Left renal cortex interstitium (tissue), 4 donors: ENCODE measurements around the gene SLC1A5. TPM values are rescaled to one million over a fixed set of nuclear protein-coding genes. Genes with fewer than 3 reads are reported as not detected.

Source experiments
- DNase-seq, 4 donors: peaks; one replicate each; pipeline ENCODE4 v3.0.0-alpha.2; 2013; ENCODE audit warnings: low read depth in 4 of 4, low spot score in 2 of 4, missing footprints in 1 of 4
- polyA plus RNA-seq, 4 donors: library from polyadenylated mRNA; unstranded; fragments of 120-200 nt; gene quantifications; one replicate each; pipeline ENCODE4 v1.2.1, GENCODE V29; 2013; ENCODE audit not compliant: insufficient read length in 4 of 4

The SLC1A5 gene
- polyA plus RNA-seq, 4 donors = 39.3 to 47.1 (median 43.0) TPM

GRCh38 chr19:46745521-46746280 lies 42.7 kb downstream of the SLC1A5 start, which contains the start of gene FKRP:
TSS of gene FKRP (plus strand) at chr19:46746057. CDS start at chr19:46755451, 9,394 bp downstream.
- no peak for DNase-seq

GRCh38 chr19:46745030-46745429 lies 43.4 kb downstream of the SLC1A5 start:
- no peak for DNase-seq

GRCh38 chr19:46744005-46744691 lies 44.2 kb downstream of the SLC1A5 start:
- no peak for DNase-seq

GRCh38 chr19:46742926-46743480 lies 45.4 kb downstream of the SLC1A5 start:
- no peak for DNase-seq

GRCh38 chr19:46741447-46741846 lies 46.9 kb downstream of the SLC1A5 start:
- DNase-seq = no peak

GRCh38 chr19:46739290-46739771 lies 49.1 kb downstream of the SLC1A5 start:
- no peak for DNase-seq

- DNase-seq = no peak
Observed at GRCh38 chr19:46737761-46738171, 50.6 kb downstream of the SLC1A5 start.

GRCh38 chr19:46737298-46737654 lies 51.1 kb downstream of the SLC1A5 start:
- DNase-seq = no peak

GRCh38 chr19:46736531-46737297 lies 51.7 kb downstream of the SLC1A5 start:
- DNase-seq = no peak

GRCh38 chr19:46733690-46734292 lies 54.6 kb downstream of the SLC1A5 start:
- no peak for DNase-seq

- no peak for DNase-seq
Observed at GRCh38 chr19:46732966-46733689, 55.3 kb downstream of the SLC1A5 start.

GRCh38 chr19:46732172-46732938 lies 56.0 kb downstream of the SLC1A5 start:
- no peak for DNase-seq

- no peak for DNase-seq
Observed at GRCh38 chr19:46731584-46731983, 56.8 kb downstream of the SLC1A5 start.

GRCh38 chr19:46731007-46731501 lies 57.3 kb downstream of the SLC1A5 start:
- DNase-seq = no peak

- no peak for DNase-seq
Observed at GRCh38 chr19:46730595-46730994, 57.8 kb downstream of the SLC1A5 start.

- no peak for DNase-seq
Observed at GRCh38 chr19:46730187-46730586, 58.2 kb downstream of the SLC1A5 start.

GRCh38 chr19:46729696-46730095 lies 58.7 kb downstream of the SLC1A5 start:
- DNase-seq = no peak

GRCh38 chr19:46728693-46729339 lies 59.6 kb downstream of the SLC1A5 start:
- no peak for DNase-seq
